ENCODE measurements around the gene CDH11. TPM values are rescaled to one million over a fixed set of nuclear protein-coding genes. Genes with fewer than 3 reads are reported as not detected.
A peak's percentile ranks its signal among the peaks of the same experiment; 100 is the strongest.

Gene CDH11
- total RNA-seq, 1 experiment from 2014 or later = 5.4 TPM

- H4K8ac ChIP-seq (replicated peaks; ENCODE audit: insufficient read length, low read depth, low read length) = no peak overlapping the region
- no CpG with 5 or more reads among the region's 4 CpGs for WGBS (ENCODE audit: extremely low coverage, insufficient read length, low lambda C conversion rate)
- H2BK15ac ChIP-seq (ENCODE audit: low read depth, low read length) = no peak overlapping the region
- H3K79me2 ChIP-seq (ENCODE audit: insufficient read depth, low read length) = no peaks in the 10 kb centered on the region
- no peak overlapping the region for H3K4me2 ChIP-seq (ENCODE audit: insufficient read depth, insufficient read length, low read length)
- no peak overlapping the region for H3K9ac ChIP-seq (ENCODE audit: extremely low read depth, insufficient read length, low read length)
- no peaks in the 10 kb centered on the region for H3K79me1 ChIP-seq (ENCODE audit: insufficient read depth, low read depth, low read length, poor library complexity, severe bottlenecking)
- TF ChIP-seq, protein P1, sequence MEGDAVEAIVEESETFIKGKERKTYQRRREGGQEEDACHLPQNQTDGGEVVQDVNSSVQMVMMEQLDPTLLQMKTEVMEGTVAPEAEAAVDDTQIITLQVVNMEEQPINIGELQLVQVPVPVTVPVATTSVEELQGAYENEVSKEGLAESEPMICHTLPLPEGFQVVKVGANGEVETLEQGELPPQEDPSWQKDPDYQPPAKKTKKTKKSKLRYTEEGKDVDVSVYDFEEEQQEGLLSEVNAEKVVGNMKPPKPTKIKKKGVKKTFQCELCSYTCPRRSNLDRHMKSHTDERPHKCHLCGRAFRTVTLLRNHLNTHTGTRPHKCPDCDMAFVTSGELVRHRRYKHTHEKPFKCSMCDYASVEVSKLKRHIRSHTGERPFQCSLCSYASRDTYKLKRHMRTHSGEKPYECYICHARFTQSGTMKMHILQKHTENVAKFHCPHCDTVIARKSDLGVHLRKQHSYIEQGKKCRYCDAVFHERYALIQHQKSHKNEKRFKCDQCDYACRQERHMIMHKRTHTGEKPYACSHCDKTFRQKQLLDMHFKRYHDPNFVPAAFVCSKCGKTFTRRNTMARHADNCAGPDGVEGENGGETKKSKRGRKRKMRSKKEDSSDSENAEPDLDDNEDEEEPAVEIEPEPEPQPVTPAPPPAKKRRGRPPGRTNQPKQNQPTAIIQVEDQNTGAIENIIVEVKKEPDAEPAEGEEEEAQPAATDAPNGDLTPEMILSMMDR (conservative IDR thresholded peaks at IDR 0.05) = no peak
- no peak overlapping the region for H2BK120ac ChIP-seq (ENCODE audit: low read depth, low read length, poor library complexity, severe bottlenecking)
- Mint-ChIP-seq H3K27ac (peak overlapping the region in 1 of 3 experiments; percentile 37; a peak in 1 of 7 replicates), H3K27me3 (ENCODE audit: low read depth) (peaks cover 7% of the 10 kb centered on the region), H3K4me3 (no peak overlapping the region), H3K36me3 (ENCODE audit: insufficient read depth in 1 of 3, low read depth in 3 of 3) (peaks cover 0 to 5% (median 0%) of the 10 kb centered on the region in 3 experiments; a peak in 5 of 7 replicates), H3K9me3 (peaks cover 0 to 4% of the 10 kb centered on the region in 2 experiments; a peak in 2 of 5 replicates), H3K4me1 (peaks cover 8 to 18% of the 10 kb centered on the region in 2 experiments)
- no peak overlapping the region for H4K91ac ChIP-seq (ENCODE audit: insufficient read length, low read depth, low read length)
- H3K9me3 ChIP-seq (ENCODE audit: control insufficient read depth, low read depth, low read length) = no peaks in the 10 kb centered on the region
- H4K20me1 ChIP-seq (ENCODE audit: control insufficient read depth, insufficient read depth, insufficient read length) = no peaks in the 10 kb centered on the region
- H2AK5ac ChIP-seq (ENCODE audit: insufficient read length, low read length) = no peak overlapping the region
- H2BK12ac ChIP-seq (ENCODE audit: insufficient read length, low read depth, low read length) = no peak overlapping the region
- no peak overlapping the region for H3T11ph ChIP-seq (ENCODE audit: low read length)
- H3K56ac ChIP-seq (ENCODE audit: insufficient read length, low read depth, low read length) = no peak overlapping the region
- H3K27me3 ChIP-seq (ENCODE audit: insufficient read depth, low read length) = no peaks in the 10 kb centered on the region
- H3K23ac ChIP-seq (ENCODE audit: insufficient read length, low read depth, low read length) = no peak overlapping the region
- no peak overlapping the region for H3K18ac ChIP-seq (ENCODE audit: insufficient read length, low read depth, low read length)
- H4K5ac ChIP-seq (ENCODE audit: insufficient read length, low read depth, low read length) = no peak overlapping the region
- no peaks in the 10 kb centered on the region for H3K4me1 ChIP-seq (ENCODE audit: insufficient read depth, low read length)
- H2BK5ac ChIP-seq (ENCODE audit: insufficient read length, low read length) = no peak overlapping the region
- H3K27ac ChIP-seq (ENCODE audit: insufficient read length, low read depth, low read length) = no peak overlapping the region
- no peak for DNase-seq
- no peaks in the 10 kb centered on the region for H3K23me2 ChIP-seq (ENCODE audit: insufficient read length, low read depth, low read length, poor library complexity, severe bottlenecking)
- no peak overlapping the region for H3K14ac ChIP-seq (ENCODE audit: insufficient read depth, low read length)
- H2BK20ac ChIP-seq (ENCODE audit: low read depth, low read length, poor library complexity, severe bottlenecking) = no peak overlapping the region
- no peak overlapping the region for H2AFZ ChIP-seq (ENCODE audit: low read length)
- no peak overlapping the region for H3K4ac ChIP-seq (ENCODE audit: low read depth, low read length)
These were observed 79.2 kb downstream of the CDH11 start for GRCh38 chr16:65042438-65043365.
